HG03196 (cell line): ENCODE measurements around the gene YJEFN3.

Experiments
- ATAC-seq: cut with Tn5 transposase; IDR thresholded peaks from one replicate; pipeline ENCODE4 v1.9.1; 2021; ENCODE audit not compliant: unreplicated experiment

The YJEFN3 gene

GRCh38 chr19:19584356-19584755 lies 55.6 kb downstream of the YJEFN3 start:
- no peak for ATAC-seq
